HEK293 (cell line): ENCODE results near the gene DYDC2.

ENCODE experiments used
- CTCF ChIA-PET: fragments of 350-600 bp; formaldehyde crosslinking; extraction: SDS; loops from one replicate; lab custom pipeline; 2021; ENCODE audit warnings: antibody characterized with exemption; lab: Yijun Ruan, JAX
- POLR2A ChIA-PET: fragments of 300-600 bp; formaldehyde crosslinking; extraction: SDS; loops from one replicate; lab custom pipeline; 2020; ENCODE audit warnings: antibody characterized with exemption, inconsistent platforms; lab: Yijun Ruan, JAX
- H3K27ac ChIP-seq: fragments of 200-500 bp; sonication (Bioruptor generic); 2 replicates; pipeline ENCODE4 v1.5.1; 2014; ENCODE audit warnings: low read depth, low read length, control low read depth, inconsistent platforms; ENCODE audit errors: extremely low read depth
- H3K36me3 ChIP-seq, 2 experiments: fragments of 200-500 bp in 1 of 2; sonication (Bioruptor generic) in 1 of 2; 1 replicate in 1 of 2; 2 replicates in 1 of 2; pipeline ENCODE4 v1.5.1; 2014 to 2017; ENCODE audit warnings: inconsistent platforms in 2 of 2, low read length in 2 of 2; ENCODE audit not compliant: control insufficient read depth in 2 of 2, insufficient read depth in 1 of 2
- H3K4me1 ChIP-seq: fragments of 200-500 bp; sonication (Bioruptor generic); 2 replicates; pipeline ENCODE4 v1.5.1; 2014; ENCODE audit warnings: mild to moderate bottlenecking, low read length, inconsistent platforms; ENCODE audit not compliant: control insufficient read depth, insufficient read depth
- H3K4me3 ChIP-seq: 2 replicates; pipeline ENCODE4 v1.5.1; 2011; ENCODE audit warnings: low read depth, mild to moderate bottlenecking, control low read depth, low read length, moderate library complexity
- H3K9me3 ChIP-seq: fragments of 200-500 bp; sonication (Bioruptor generic); 2 replicates; pipeline ENCODE4 v1.5.1; 2014; ENCODE audit warnings: low read depth, low read length, inconsistent platforms; ENCODE audit not compliant: control insufficient read depth, insufficient read depth
- ATF2 ChIP-seq: fragments of 450-650 bp; formaldehyde crosslinking; IDR thresholded peaks from 2 replicates; pipeline ENCODE4 v1.5.1; 2016; ENCODE audit warnings: missing biosample characterization, missing genetic modification characterization, low read depth
- ELK4 ChIP-seq: IDR thresholded peaks from 2 replicates; pipeline ENCODE4 v1.6.1; 2011; ENCODE audit warnings: mild to moderate bottlenecking, low read depth, low read length, borderline replicate concordance
- GLIS2 ChIP-seq: fragments of 450-650 bp; formaldehyde crosslinking; IDR thresholded peaks from 2 replicates; pipeline ENCODE4 v1.5.1; 2016; ENCODE audit warnings: missing biosample characterization, missing genetic modification characterization
- SP2 ChIP-seq: fragments of 450-650 bp; formaldehyde crosslinking; IDR thresholded peaks from 2 replicates; pipeline ENCODE4 v1.5.1; 2016; ENCODE audit warnings: missing biosample characterization, missing genetic modification characterization
- WT1 ChIP-seq: fragments of 450-650 bp; formaldehyde crosslinking; IDR thresholded peaks from 2 replicates; pipeline ENCODE4 v1.5.1; 2016; ENCODE audit warnings: missing biosample characterization, missing genetic modification characterization
- ZFP3 ChIP-seq: fragments of 450-650 bp; formaldehyde crosslinking; IDR thresholded peaks from 2 replicates; pipeline ENCODE4 v1.5.1; 2016; ENCODE audit warnings: low read depth, missing biosample characterization, missing genetic modification characterization
- ZFP69B ChIP-seq: fragments of 450-650 bp; formaldehyde crosslinking; IDR thresholded peaks from 2 replicates; pipeline ENCODE4 v1.5.1; 2016; ENCODE audit warnings: missing biosample characterization, missing genetic modification characterization
- ZNF10 ChIP-seq: fragments of 450-650 bp; formaldehyde crosslinking; IDR thresholded peaks from 2 replicates; pipeline ENCODE4 v1.5.1; 2017; ENCODE audit warnings: missing biosample characterization, missing genetic modification characterization
- ZNF140 ChIP-seq: fragments of 450-650 bp; formaldehyde crosslinking; IDR thresholded peaks from 2 replicates; pipeline ENCODE4 v1.5.1; 2016; ENCODE audit warnings: missing biosample characterization, missing genetic modification characterization
- ZNF155 ChIP-seq: fragments of 450-650 bp; formaldehyde crosslinking; IDR thresholded peaks from 2 replicates; pipeline ENCODE4 v1.5.1; 2016; ENCODE audit warnings: missing biosample characterization, missing genetic modification characterization
- ZNF214 ChIP-seq: fragments of 450-650 bp; formaldehyde crosslinking; IDR thresholded peaks from 2 replicates; pipeline ENCODE4 v1.5.1; 2017; ENCODE audit warnings: missing biosample characterization, mild to moderate bottlenecking, missing genetic modification characterization, borderline replicate concordance
- ZNF223 ChIP-seq: fragments of 450-650 bp; formaldehyde crosslinking; IDR thresholded peaks from 2 replicates; pipeline ENCODE4 v1.5.1; 2016; ENCODE audit warnings: missing biosample characterization, missing genetic modification characterization
- ZNF239 ChIP-seq: fragments of 450-650 bp; formaldehyde crosslinking; IDR thresholded peaks from 2 replicates; pipeline ENCODE4 v1.5.1; 2016; ENCODE audit warnings: missing biosample characterization, missing genetic modification characterization
- ZNF280D ChIP-seq: fragments of 450-650 bp; formaldehyde crosslinking; IDR thresholded peaks from 2 replicates; pipeline ENCODE4 v1.5.1; 2016; ENCODE audit warnings: missing biosample characterization, missing genetic modification characterization
- ZNF292 ChIP-seq: fragments of 450-650 bp; formaldehyde crosslinking; IDR thresholded peaks from 2 replicates; pipeline ENCODE4 v1.5.1; 2016; ENCODE audit warnings: low read depth, missing biosample characterization, missing genetic modification characterization, borderline replicate concordance
- ZNF366 ChIP-seq: fragments of 450-650 bp; formaldehyde crosslinking; conservative IDR thresholded peaks from 2 replicates; pipeline ENCODE4 v1.5.1; 2016; ENCODE audit warnings: missing biosample characterization, missing genetic modification characterization
- ZNF510 ChIP-seq: fragments of 450-650 bp; formaldehyde crosslinking; IDR thresholded peaks from 2 replicates; pipeline ENCODE4 v1.5.1; 2018; ENCODE audit warnings: mild to moderate bottlenecking, missing genetic modification characterization, missing biosample characterization; ENCODE audit not compliant: insufficient replicate concordance
- ZNF530 ChIP-seq: fragments of 450-650 bp; formaldehyde crosslinking; IDR thresholded peaks from 2 replicates; pipeline ENCODE4 v1.5.1; 2016; ENCODE audit warnings: low read depth, missing biosample characterization, missing genetic modification characterization
- ZNF544 ChIP-seq: fragments of 450-650 bp; formaldehyde crosslinking; IDR thresholded peaks from 2 replicates; pipeline ENCODE4 v1.5.0; 2017; ENCODE audit warnings: missing biosample characterization, missing genetic modification characterization
- ZNF623 ChIP-seq: fragments of 450-650 bp; formaldehyde crosslinking; IDR thresholded peaks from 2 replicates; pipeline ENCODE4 v1.5.1; 2016; ENCODE audit warnings: missing biosample characterization, missing genetic modification characterization
- ZNF777 ChIP-seq: fragments of 450-650 bp; formaldehyde crosslinking; IDR thresholded peaks from 2 replicates; pipeline ENCODE4 v1.5.1; 2017; ENCODE audit warnings: missing biosample characterization, missing genetic modification characterization, borderline replicate concordance
- ZNF830 ChIP-seq: fragments of 450-650 bp; IDR thresholded peaks from 2 replicates; pipeline ENCODE4 v1.5.0; 2018; ENCODE audit warnings: missing biosample characterization, missing genetic modification characterization, low read depth, mild to moderate bottlenecking, moderate library complexity
- ZNF837 ChIP-seq: fragments of 450-650 bp; formaldehyde crosslinking; IDR thresholded peaks from 2 replicates; pipeline ENCODE4 v1.5.1; 2016; ENCODE audit warnings: missing biosample characterization, missing genetic modification characterization
- ZXDB ChIP-seq: fragments of 450-650 bp; formaldehyde crosslinking; IDR thresholded peaks from 2 replicates; pipeline ENCODE4 v1.5.1; 2016; ENCODE audit warnings: missing biosample characterization, missing genetic modification characterization

The DYDC2 gene

GRCh38 chr10:80400136-80400804 lies 43.7 kb downstream of the DYDC2 start:
- TF ChIP-seq ELK4 (no peak), ZFP69B (tag by site-specific recombination) (no peak), WT1 (no peak), GLIS2 (tag by site-specific recombination) (no peak), ZNF544 (tag by site-specific recombination) (no peak), ZNF830 (tag by site-specific recombination) (no peak), ZNF510 (tag by site-specific recombination) (no peak), ZNF239 (tag by site-specific recombination) (no peak), ZNF366 (tag by site-specific recombination) (no peak), ZNF223 (tag by site-specific recombination) (no peak)
- CTCF ChIA-PET = no interaction called here
- no peaks in the 10 kb centered on the region for H3K4me1 ChIP-seq

GRCh38 chr10:80405035-80405434 lies 48.5 kb downstream of the DYDC2 start:
- Histone ChIP-seq H3K9me3 (no peaks in the 10 kb centered on the region), H3K4me1 (no peaks in the 10 kb centered on the region; the same call in 1 of the 2 replicates), H3K36me3 (peaks cover 0 to 1% of the 10 kb centered on the region in 2 experiments; a peak in 1 of 3 replicates), H3K4me3 (no peak overlapping the region), H3K27ac (no peak overlapping the region)
- ChIA-PET CTCF (interaction anchor here (0.6 to 1.5 kb wide), 2 partner anchors 18 to 39 kb away, joined by 3 read pairs; no protein-coding TSS in a partner anchor), POLR2A (no interaction called here)
- TF ChIP-seq ZNF530 (tag by site-specific recombination) = no peak
- TF ChIP-seq ATF2 (tag by site-specific recombination) = peak; percentile 57; the same call in 1 of the 2 replicates

More at GRCh38 chr10:80400136-80400804, 43.7 kb downstream of the DYDC2 start:
- H3K9me3 ChIP-seq = no peaks in the 10 kb centered on the region
- POLR2A ChIA-PET = no interaction called here
- no peak overlapping the region for H3K27ac ChIP-seq
- no peaks in the 10 kb centered on the region for H3K36me3 ChIP-seq
- no peak overlapping the region for H3K4me3 ChIP-seq

GRCh38 chr10:80405626-80406025 lies 49.0 kb downstream of the DYDC2 start:
- ChIA-PET POLR2A (no interaction called here), CTCF (interaction anchor here (0.6 to 1.5 kb wide), 3 partner anchors 17 to 259 kb away, joined by 3 read pairs; no protein-coding TSS in a partner anchor)

GRCh38 chr10:80406204-80406603 lies 49.6 kb downstream of the DYDC2 start:
- no peak overlapping the region for H3K27ac ChIP-seq
- POLR2A ChIA-PET = no interaction called here
- TF ChIP-seq ZFP69B (tag by site-specific recombination) (no peak), ZNF280D (tag by site-specific recombination) (no peak), ZNF155 (tag by site-specific recombination) (no peak), ZNF777 (no peak), ZNF140 (tag by site-specific recombination) (no peak), ZXDB (tag by site-specific recombination) (no peak), ZNF623 (tag by site-specific recombination) (no peak), ZNF292 (tag by site-specific recombination) (no peak), ZNF214 (tag by site-specific recombination) (no peak), SP2 (no peak), ZNF837 (tag by site-specific recombination) (no peak)

More at GRCh38 chr10:80405626-80406025, 49.0 kb downstream of the DYDC2 start:
- Histone ChIP-seq H3K9me3 (no peaks in the 10 kb centered on the region), H3K4me1 (no peaks in the 10 kb centered on the region; the same call in none of the 2 replicates), H3K27ac (no peak overlapping the region)
- no peak for TF ChIP-seq ZFP3 (tag by site-specific recombination)
- TF ChIP-seq ZNF10 (tag by site-specific recombination) = peak; percentile 88
- TF ChIP-seq, all 188 proteins: peak for 1
- Histone ChIP-seq H3K36me3 (peaks cover 0 to 3% of the 10 kb centered on the region in 2 experiments; a peak in 1 of 3 replicates), H3K4me3 (no peak overlapping the region)

More at GRCh38 chr10:80406204-80406603, 49.6 kb downstream of the DYDC2 start:
- CTCF ChIA-PET = interaction anchor here (1.1 to 1.5 kb wide), 2 partner anchors 38 to 258 kb away, joined by 3 read pairs; no protein-coding TSS in a partner anchor
- no peaks in the 10 kb centered on the region for H3K9me3 ChIP-seq
- H3K4me3 ChIP-seq = no peak overlapping the region
- H3K4me1 ChIP-seq = peaks cover 5% of the 10 kb centered on the region
- peaks cover 0 to 3% of the 10 kb centered on the region in 2 experiments; a peak in 1 of 3 replicates for H3K36me3 ChIP-seq
